ENCODE data around the gene C13orf46.
"Not testable (repeated sequence)": the region's sequence is repeated elsewhere in the genome, so short reads cannot be mapped to it uniquely, and the experiment has no call there.

C13orf46 gene

DNA sequence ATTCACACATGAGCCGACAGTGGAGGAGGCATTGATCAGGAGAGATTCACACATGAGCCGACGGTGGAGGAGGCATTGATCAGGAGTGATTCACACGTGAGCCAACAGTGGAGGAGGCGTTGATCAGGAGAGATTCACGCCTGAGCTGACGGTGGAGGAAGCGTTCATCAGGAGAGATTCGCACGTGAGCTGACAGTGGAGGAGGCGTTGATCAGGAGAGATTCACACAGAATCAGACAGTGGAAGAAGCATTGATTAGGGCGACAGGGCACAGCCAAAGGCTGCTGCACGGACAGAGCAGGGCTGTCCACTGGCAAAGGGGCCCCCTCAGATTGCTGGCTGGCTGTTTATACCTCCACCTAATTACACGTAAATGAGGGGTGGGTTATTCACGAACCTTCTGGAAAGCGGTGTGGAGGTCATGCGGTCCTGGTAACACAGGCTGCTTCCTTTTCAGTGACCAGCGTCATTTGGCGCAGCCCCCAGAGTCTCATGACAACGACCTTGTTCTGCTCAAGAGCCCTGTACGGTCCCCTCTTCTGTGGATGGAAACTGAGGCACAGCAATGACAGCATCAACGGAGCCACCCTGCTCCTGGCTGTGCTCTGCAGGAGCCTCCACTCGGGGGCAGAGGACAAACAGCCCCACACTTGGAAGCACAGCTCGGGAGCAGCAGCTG is 59.4 kb downstream of the C13orf46 start:
- no peak for DNase-seq

DNA sequence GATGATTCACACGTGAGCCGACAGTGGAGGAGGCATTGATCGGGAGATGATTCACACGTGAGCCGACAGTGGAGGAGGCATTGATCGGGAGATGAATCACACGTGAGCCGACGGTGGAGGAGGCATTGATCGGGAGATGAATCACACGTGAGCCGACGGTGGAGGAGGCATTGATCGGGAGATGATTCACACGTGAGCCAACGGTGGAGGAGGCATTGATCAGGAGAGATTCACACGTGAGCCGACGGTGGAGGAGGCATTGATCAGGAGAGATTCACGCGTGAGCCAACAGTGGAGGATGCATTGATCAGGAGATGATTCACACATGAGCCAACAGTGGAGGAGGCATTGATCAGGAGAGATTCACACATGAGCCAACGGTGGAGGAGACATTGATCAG is 60.0 kb downstream of the C13orf46 start:
- not testable (repeated sequence) for DNase-seq

DNA sequence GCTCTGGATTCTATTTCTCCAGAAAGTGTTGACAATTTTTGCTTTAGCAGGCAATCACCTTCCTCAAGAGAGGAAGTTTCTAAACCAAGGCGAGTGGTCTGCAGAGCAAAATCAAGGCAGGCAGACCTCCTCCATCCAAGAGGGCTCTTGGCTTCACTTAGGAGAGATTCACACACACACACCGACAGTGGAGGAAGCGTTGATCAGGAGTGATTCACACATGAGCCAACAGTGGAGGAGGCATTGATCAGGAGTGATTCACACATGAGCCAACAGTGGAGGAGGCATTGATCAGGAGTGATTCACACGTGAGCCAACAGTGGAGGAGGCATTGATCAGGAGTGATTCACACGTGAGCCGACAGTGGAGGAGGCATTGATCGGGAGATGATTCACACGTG is 60.5 kb downstream of the C13orf46 start:
- DNase-seq = not testable (repeated sequence)

DNA sequence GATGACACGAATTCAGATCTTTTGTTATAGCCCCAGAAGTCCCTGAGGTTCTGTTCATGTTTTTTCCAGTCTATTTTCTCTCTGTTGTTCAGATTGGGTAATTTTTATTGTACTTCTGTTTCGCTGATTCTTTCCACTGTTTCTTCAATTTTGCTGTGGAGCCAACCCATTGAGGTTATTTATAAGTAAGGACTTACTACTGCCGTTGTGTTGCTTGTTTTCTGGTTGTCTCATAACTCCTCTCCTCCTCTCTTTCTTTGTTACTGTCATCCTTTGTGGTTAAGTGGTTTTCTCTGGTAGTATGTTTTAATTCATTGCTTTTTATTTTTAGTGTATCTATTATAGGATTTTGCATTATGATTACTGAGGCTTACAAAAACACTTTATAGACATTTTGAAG is 61.3 kb downstream of the C13orf46 start:
- no peak for DNase-seq

DNA sequence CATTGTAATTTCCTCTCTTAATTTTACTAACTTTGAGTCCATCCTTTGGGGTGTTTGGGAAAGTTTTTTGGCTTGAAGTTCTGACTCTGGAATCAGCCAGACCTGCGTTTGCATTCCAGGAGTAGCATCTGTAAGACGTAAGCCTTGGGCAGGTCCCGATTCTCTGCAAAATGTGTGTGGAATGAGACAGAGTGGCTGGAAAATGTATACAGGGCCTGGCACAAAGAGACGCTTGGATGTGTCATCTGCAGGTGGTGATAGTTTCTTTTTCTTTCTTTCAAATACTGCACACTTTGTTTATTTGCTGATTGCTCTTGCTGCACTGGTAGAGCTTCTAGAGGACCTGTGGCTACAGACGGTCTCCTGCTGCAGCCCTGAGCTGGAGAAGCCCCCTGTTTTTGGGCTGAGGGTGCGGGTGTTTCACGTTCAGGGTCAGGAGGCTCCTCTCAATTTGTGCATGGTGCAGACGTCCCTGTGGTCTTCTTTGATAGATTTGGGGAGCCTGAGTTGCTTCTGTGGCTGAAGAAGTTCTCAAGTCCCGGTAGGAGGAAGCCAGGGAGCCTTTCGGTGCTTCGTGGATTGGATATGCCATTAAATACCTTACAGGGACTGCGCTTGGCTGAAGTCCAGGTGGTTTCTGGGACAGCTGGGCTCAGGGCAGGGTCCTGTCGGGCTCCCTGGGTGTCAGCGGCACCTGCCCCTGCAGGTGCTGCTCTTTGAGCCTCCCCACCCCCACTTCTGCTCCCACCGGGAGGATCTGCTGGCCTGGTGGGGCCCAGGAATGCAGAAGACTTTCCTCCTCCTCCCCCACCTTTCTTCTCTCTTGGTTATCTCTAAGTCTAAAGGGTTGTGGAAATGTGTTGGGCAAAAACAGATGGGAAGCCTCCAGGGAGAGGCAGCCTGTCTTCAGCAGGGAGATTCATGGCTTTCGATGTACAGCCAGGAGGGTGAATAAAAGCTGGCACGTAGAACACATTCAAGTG is 66.0 kb downstream of the C13orf46 start:
- DNase-seq = no peak

DNA sequence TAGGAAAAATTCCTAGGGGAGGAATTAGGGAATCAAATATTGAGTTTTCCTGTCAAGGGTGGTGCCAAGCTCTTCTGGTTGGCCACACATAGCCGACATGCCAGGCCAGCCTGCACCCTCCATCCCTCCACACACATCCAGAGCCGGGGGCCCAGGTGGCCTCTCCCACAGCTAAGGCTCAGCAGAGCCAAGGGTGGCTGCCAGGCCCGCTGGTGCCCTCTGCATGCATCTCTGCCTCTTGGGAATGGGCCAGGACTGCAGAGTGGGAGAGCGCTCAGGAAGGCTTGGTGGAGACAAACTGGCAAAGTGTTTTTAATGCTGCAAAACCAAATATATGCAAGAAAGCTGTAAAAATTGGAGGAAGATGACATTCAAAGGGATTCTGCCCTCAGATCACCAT is 67.3 kb downstream of the C13orf46 start:
- DNase-seq = peak in 2 of 58 donors; percentile 13 to 27

DNA sequence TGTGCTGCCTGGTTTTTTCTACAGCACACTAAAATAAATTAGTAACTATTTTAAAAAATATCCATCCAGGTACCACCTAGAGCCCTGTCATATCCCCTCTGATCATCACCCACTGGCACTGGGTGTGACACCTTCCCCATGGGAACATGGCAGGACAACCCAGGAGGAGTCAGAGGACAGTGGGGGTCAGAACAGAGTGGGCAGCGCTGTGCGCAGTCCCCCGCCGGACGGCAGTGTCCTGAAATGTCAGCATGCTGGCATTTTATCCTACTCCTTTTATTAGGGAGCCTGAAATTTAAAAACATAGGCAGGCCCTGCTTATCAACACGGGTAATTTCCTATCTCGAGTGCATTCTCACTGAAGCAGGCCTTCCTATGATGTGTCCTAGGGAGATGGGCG is 67.9 kb downstream of the C13orf46 start:
- DNase-seq = no peak

DNA sequence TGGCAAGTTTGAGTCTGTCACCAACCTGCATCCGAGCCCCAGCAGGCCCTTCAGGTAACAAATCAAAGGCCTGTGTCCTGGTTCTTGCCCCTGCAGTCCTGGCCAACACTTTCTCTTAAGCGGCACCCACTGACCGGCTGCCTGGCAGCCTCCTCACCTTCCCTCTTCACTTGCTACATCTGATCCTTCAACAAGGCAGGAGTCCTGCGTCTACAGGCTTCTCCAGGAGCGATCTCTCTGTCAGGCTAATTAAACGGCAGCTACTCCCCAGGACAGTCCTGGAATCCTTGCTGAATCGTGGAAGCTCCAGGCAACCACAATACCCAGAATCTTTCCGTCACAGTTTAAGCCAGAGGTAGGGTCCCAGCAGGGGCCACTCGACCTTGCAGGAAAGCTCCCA is 68.9 kb downstream of the C13orf46 start:
- DNase-seq = no peak

DNA sequence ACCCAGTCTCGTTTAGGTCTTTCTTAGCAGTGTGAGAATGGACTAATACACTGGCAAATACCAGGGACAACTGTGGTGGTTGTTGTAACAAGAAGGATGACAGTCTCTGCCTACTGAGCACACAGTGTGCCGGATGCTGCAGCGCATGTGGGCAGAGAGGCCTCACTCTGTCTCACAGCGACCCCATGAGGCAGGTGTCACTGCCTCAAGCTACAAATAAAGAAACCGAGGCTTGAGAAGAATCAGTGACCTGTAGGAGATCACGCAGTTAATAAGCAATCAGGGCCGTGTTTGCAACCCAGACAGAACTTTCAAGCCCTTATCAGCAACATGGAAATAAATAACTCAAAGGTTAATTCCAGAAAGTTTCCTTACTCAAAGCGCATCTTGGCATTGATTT is 69.5 kb downstream of the C13orf46 start:
- DNase-seq = peak in 20 of 58 donors; percentile 7 to 52 (median 23)

DNA sequence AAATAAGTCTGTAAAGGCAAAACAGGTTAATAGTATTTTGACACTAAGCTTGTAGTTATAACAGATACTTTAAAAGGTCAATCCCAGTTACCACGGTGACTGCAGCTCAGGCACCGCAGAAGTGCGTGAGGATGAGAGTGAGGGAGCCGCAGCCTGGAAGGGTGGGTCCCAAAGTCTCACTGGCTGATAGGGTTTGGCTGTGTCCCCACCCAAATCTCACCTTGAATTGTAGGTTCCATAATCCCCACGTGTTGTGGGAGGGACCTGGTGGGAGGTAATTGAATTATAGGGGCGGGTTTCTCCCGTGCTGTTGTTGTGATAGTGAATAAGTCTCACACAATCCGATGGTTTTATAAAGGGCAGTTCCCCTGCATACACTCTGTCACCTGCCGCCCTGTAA is 70.0 kb downstream of the C13orf46 start:
- DNase-seq = no peak
